GM19463 (cell line): ENCODE measurements around the gene PCYT1B.
"Not testable (repeated sequence)": the region's sequence is repeated elsewhere in the genome, so short reads cannot be mapped to it uniquely, and the experiment has no call there.

Experiments
- ATAC-seq: cut with Tn5 transposase; IDR thresholded peaks from one replicate; pipeline ENCODE4 v1.9.1; 2021; ENCODE audit warnings: mild to moderate bottlenecking, moderate library complexity; ENCODE audit not compliant: unreplicated experiment

Gene PCYT1B

DNA sequence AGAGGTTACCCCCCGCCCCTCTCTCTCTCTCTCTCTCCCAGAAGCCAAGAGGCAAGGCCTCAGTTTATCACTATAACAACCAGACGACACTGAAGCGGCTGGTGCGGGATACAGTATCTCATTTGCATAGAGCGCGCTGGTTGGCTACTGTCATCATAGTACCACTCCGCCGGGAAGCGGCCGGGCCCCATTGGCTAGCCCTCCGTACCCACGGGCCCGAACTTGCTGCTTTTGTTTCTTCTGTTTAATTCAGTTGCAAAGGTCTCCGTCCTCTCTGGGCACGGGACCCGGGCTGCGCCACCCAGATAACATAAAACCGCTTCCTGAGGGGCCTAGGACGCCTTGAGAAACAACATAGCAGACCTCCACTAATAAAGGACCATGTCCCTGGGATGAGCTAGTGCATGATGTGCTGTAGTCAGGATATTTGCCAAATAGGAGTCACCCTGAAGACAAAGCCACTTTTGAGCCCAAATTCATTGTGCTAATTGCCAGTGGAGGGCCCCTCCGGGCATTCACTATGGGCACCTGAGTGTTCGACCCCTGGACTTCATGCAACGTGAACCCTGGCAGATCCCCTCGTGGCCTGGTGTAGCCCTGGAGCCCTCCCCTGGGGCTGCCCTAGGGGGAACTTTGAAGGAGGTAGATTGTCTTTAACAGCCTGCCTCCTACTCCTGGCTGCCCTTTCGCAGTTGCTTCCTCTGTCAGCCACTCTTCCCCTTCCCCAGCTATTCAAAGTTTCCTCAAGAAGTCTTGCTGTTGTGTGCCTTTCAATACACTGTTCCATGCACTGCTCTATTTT, at the start of gene PCYT1B:
Gene PCYT1B, minus strand, starts transcription at position 91 of the 802 bp plus-strand sequence. CDS start 242 bp downstream, outside the sequence.
- ATAC-seq, result peak; percentile 89

- no peak for ATAC-seq
These were observed 49.1 kb upstream of the PCYT1B start for GRCh38 chrX:24696294-24696693.

GRCh38 chrX:24694825-24695224, 47.7 kb upstream of the PCYT1B start:
- ATAC-seq, result no peak

DNA sequence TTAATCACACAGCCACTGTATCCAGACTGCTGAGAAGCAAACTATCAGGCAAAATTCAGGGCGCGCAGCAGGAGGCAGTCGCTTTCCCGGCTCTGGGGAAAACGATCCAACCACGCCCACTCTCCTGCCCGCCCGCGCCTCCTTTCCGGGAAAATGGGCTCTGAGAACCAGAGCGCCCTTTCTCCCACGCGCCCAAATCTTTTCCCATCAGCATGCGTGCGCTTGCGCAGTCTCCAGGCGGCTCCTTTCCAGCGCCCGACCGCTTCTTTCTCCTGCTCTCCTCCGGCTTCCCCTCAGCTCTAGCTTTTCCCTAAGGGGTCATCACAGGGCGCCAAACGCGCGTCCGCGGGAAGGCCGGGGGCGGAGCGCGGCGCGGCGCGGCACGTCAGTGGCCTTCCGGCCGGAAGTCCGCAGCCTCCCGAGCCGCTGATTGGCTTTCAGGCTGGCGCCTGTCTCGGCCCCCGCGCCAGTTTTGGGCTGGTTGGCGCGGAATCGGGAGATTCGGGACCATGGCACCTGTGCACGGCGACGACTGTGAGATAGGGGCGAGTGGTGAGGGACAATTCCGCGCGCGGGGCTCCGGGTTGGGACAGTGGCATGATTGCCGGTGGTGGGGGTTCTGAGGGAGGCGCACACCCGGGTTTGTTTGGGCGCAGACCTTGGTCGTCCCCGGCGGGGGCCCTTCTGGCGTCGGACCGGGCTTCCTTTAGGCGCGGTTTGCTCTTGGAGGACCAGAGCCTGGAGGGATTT, 46.5 kb upstream of the PCYT1B start, which contains the start of gene POLA1:
Gene POLA1, plus strand, starts transcription at position 466 of the 750 bp plus-strand sequence. Its CDS starts 44 bp downstream, at position 510.
- peak; percentile 97 for ATAC-seq

- no peak for ATAC-seq
These were observed 45.2 kb upstream of the PCYT1B start for GRCh38 chrX:24692305-24692704.

DNA sequence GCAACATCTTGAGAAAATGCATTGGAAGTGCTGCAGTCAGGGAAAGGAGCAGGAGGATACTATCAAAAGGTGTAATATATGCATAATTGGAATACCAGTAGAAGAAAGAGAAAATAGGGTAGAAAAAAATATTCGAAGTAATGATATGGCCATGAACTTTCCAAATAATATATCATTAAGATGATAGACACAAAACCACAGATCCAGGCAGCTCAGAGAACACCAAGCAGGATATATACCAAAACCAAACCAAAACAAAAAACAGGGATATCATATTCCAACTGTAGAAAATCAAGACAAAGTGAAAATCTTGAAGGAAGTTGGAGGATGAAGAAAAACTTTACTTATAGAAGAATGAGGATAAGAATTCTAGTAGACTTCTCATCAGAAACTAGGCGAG, 36.9 kb upstream of the PCYT1B start:
- no peak for ATAC-seq

DNA sequence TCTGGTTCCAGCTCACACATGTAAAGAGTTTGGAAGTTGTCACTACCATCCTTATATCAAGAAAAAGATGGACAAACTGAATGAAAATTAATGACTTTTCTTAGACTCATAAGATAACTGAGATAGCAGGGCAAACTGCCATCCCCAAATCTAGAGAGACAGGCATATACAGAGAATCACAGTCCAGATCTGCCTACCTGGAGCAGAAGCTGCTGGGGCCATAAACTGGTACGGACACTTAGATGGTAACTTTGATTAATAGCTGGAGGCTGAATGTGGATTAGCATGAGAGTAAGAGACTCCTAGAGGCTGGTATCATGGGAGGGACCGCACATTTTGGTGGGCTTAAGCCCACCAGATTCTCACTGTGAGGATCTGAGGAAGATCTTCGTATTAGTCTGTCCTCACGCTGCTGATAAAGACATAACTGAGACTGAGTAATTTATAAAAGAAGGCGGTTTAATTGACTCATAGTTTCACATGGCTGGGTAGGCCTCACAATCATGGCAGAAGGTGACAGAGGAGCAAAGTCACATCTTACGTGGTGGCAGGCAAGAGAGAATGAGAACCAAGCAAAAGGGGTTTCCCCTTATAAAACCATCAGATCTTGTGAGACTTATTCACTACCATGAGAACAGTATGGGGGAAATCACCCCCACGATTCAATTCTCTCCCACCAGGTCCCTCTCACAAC, 35.7 kb upstream of the PCYT1B start:
- no peak for ATAC-seq

GRCh38 chrX:24676403-24677024, 29.4 kb upstream of the PCYT1B start:
- no peak for ATAC-seq

DNA sequence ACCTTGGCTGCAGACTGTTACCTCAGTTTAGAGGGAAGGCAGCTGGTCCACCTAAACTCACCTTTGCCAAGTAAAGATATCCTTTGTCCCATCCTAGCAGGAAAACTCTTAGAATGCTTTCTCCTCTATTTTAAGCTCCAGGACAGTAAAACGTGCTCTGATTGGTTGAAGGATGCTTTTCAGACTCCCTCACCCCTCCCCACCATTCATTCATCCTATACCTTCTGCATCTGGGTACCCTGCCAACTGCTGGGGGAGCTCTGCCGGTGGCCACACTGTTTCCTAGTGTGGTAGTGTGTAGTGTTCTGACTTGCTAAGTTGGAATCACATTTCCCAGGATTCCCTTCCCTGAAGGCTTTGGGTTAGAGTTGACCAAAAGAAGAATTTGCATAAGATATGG, 26.3 kb upstream of the PCYT1B start:
- ATAC-seq, result no peak

- ATAC-seq, result no peak
These were observed 25.6 kb upstream of the PCYT1B start for GRCh38 chrX:24672701-24673190.

DNA sequence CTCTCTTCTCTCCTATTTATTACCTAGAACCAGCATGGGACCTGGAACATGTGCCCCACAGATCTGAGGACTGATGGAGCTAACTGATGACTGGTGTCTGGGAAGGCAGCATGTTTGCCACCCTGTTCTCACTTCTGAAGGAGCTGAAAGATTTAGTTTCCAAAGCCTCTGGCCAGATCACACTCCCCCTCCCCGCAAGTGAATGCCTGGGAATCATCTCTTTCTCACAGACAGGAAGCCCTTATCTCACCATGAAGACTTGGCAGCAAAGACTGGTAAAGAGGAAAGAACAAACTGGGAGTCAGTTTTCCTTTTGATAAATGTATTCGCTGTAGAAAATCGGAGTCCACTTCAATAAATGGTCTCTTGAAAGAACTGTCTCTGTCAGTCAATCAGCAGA, 21.0 kb upstream of the PCYT1B start:
- no peak for ATAC-seq

DNA sequence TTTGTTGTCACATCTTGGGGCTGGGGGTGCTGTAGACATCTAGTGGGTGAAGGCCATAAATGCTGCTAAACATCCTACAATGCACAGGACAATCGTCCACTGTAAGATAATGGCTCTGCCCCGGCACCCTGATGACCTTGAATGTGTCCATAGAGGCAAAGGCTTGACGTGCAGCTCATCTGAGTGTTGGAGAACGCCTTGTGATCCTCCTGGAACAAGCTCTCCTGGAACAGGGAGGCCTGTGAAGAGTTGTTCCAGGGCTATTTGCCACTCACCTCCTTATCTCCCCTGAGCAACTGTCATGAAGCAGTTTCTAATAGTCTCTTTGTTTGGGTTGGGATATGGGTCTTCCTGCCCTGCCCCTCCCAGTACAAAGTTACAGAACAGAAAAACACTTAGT, 15.2 kb upstream of the PCYT1B start:
- no peak for ATAC-seq

DNA sequence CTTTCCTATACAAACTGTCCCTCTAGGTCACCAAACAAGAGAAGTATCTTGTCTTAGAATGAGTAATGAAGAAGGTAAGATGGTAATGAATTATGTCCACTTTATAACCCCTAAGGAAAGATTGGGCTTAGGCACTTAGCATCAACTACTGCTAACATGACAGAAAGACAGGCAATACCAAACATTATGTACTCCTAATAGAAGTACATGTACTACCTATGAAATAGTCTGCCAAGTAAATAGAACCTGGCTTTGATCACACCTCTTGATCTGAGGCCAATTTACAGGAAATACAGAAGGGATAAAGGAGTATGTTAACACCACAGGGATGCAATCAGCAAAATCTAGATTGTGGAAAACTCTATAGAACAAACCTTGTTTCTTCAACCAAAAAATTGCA, 14.1 kb upstream of the PCYT1B start:
- ATAC-seq, result no peak

DNA sequence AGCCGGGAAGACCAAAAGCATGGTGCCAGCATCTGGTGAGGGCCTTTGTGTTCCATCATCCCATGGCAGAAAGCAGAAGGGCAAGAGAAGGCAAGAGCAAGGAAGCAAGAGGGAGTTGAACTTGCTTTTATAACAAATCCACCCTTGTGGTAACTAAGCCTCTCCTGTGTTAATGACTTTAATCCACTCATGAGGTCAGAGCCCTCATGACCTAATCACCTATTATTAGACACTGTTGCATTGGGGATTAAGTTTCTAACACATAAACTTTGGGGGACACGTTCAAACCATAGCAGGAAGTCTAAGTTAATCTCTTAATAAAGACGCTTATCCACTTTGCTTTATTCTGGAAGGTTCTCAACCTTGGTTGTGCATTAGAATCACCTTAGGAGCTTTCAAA, 12.5 kb upstream of the PCYT1B start:
- ATAC-seq, result no peak

DNA sequence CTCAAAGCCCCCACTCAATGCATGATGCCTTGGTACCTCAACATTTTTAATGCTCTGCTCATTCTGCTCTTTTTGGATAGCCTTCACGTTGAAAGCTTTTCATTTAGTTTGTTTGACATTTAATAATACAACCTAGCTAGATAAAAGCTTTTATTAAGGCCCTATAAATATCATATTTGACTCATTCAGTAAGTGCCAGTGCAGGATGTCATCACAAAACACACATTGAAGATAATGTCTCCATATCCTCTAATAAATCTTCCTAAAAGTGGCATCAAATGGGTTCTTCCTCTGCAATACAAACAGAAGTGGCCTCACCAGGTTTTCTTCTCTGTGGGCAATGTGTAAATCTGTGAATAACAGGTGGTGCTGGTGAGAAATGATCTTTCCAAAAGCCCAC, 12.0 kb upstream of the PCYT1B start:
- no peak for ATAC-seq

GRCh38 chrX:24658421-24658820, 11.3 kb upstream of the PCYT1B start:
- ATAC-seq, result no peak

- no peak for ATAC-seq
These were observed 10.7 kb upstream of the PCYT1B start for GRCh38 chrX:24657671-24658386.

- ATAC-seq, result not testable (repeated sequence)
These were observed 8.5 kb upstream of the PCYT1B start for GRCh38 chrX:24655679-24656078.

GRCh38 chrX:24651783-24652182, 4.6 kb upstream of the PCYT1B start:
- no peak for ATAC-seq

GRCh38 chrX:24648495-24648894, 1.3 kb upstream of the PCYT1B start:
- ATAC-seq, result no peak
